Stimulated activated CD8-positive, alpha-beta memory T cell treated with anti-CD3 and anti-CD28 coated beads, Interleukin-12 subunit alpha, Interleukin-12 subunit beta, amount 100 ng/mL, for 24 hours (primary cell): ENCODE results near the gene CXorf65.

ENCODE experiments used
- DNase-seq: peaks from one replicate; pipeline ENCODE4 v3.0.0-alpha.2; 2020; ENCODE audit errors: extremely low read depth

CXorf65 gene

DNA sequence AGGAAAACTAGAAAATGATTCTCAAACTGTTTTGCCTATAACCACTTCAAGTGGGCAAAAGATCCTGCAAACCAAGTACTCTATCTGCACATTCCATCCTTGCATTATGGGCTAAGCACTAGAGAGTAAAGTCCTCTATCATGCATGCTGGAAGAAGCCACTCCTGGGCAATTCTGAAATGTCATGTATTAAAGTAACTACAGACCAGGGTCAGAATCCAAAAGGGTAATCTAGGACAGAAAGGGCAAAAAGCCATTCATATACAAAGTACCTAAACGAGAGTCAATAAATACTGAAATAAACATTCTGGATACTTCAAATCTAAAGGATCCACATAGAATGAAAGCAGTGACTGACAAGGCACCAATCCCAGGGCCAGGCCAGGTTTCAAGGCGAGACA lies 39.5 kb downstream of the CXorf65 start:
- DNase-seq, result no peak

- DNase-seq, result no peak
Observed at GRCh38 chrX:71060127-71060526, 46.4 kb downstream of the CXorf65 start.

- DNase-seq, result no peak
Observed at GRCh38 chrX:71057848-71058530, 48.6 kb downstream of the CXorf65 start.

- DNase-seq, result no peak
Observed at GRCh38 chrX:71056867-71057266, 49.7 kb downstream of the CXorf65 start.
